Hematopoietic multipotent progenitor cell treated with erythropoietin and hydrocortisone succinate and interleukin-3 and kit ligand, for 8 days (in vitro differentiated cells): ENCODE results near the gene PRCC.

Source experiments
- DNase-seq: peaks from one replicate; pipeline ENCODE4 v3.0.0-alpha.2; 2015

PRCC gene

GRCh38 chr1:156816561-156817328 lies 49.4 kb downstream of the PRCC start, which contains the start of gene SH2D2A:
TSS of gene SH2D2A (minus strand) at chr1:156816848. CDS start at chr1:156816708, 140 bp downstream.
- peak; percentile 59 for DNase-seq

DNA sequence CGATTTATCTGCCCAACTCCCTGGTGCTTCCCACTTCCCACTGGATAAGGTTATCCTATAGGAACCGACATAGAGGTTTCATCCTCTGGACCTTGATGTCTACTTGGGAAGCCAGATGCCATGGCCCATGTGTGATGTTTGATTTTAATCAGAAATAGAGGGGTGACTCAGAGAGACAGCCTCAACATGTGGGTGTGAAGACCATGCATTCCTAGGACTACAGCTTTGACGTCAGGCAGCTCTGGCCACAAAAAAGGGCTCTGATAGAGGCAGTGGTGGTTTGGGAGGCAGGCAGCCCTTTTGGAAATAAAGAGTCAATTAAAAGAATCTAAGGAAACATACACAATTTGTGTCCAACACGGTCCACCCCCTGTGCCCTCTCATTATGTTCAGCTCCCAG lies 54.5 kb downstream of the PRCC start:
- DNase-seq = no peak

DNA sequence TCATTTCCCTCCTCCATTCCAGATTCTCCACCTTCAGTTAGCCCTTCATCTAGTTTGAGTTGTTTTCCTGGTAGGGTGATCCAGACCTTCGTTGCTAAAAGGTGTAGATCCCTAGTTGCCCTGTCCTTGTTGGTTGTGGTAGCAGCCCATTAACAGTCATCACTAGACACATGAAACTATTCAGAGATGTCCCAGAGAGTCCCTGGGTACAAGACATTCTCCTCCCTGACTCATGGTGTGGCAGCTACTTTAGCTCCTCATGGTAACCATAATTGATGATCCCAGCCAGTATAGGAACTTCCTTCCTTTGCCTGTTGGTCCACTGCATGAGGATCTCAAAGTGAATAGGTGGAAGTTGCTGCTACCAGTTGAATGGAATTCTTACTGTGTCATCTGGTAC lies 55.3 kb downstream of the PRCC start:
- no peak for DNase-seq

DNA sequence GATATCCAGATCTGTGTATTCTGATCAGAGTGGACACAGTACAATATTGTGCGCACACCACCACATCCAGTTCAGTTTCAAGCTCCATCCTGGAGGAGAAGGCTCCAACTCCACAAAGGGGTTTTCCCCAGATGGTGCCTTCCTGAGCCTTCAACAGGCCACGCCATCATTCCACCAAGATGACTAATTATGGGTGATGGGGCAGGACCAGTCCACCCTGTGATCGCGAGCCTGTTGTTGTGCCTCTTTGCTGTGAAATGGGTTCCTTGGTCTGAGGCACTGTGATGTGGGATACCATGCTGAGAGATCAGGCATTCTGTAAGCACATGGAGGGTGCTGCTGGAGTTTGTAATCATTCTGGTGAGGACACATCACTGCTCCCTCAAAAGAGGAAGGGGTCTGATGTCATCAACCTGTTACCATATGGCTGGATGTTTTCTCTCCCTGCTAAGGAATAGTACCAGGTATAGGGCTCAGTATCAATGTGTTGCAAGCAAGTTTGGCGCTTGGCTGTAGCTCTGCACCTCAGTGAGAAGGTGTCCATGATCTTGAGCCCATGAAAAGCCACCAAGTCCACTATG lies 56.0 kb downstream of the PRCC start:
- no peak for DNase-seq

DNA sequence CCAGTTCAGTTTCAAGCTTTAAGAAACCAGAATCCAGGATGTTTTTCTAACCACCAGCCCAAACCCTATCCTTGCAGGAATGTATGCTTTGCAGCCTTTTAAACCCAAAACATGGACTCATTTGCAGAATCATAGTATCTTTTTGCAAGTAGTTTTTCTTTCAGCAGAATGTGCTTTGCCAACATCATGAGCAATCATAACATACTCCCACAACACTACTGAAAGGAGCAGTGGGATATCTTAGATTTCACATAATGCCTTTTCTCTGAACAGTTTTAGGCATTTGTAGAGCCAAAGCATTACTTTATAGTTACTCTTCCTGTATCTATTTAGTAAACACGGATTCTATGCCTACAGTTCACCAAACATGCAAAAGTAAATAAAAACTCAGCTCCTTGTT lies 59.3 kb downstream of the PRCC start:
- no peak for DNase-seq

DNA sequence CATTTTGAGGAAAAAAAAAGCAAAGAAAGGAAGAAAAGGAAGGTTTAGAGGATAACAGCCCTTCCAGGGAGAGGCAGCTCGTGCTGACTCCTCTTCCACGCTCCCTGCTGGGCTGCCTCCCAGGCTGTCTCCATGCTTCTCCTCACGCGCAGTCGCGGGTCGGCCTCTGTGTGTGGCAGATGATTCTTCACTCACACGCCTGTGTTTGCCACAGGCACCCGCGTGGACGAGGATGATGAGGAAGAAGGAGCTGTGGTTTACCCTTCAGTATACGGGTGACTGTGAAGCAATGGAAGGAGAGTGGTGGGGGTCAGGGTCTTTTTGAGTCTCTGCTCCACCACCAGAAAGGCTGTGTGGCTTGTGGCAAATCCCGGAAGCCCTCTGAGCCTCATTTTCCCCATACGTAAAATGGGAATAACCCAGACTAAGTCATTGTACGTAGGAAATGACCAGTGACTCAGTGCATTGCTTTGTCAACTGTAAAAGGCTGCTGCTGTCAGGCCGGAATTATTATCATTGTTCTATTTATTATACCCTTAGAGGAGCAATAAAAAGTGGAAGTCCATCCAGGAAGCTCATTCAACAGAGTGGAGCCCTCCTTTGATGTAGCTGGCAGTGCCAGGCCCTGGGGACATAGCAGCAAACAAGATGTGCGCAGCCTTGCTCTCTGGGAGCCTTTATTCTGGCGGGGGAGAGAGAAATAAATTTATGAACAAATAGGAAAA lies 61.2 kb downstream of the PRCC start:
- DNase-seq = no peak

GRCh38 chr1:156832434-156832833 lies 65.1 kb downstream of the PRCC start:
- no peak for DNase-seq

DNA sequence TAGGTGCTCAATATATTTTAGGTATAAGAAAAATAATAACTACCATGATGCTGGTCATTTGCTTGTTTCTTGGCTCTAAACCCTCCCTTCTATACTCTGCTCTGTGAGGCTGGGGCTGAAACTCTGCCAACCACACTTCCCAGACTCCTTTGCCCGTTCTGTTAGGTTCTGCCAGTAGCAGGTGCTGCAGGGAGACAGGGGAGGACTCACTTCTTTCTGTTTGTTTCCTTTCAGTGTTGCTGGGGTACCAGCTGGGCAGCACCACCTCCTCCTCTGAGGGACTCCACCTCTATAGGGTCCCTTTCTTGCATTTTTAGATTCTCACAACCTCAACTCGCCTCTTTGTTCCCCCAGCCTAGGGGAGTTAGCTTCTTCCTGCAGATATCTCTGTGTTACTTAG lies 66.3 kb downstream of the PRCC start:
- no peak for DNase-seq

DNA sequence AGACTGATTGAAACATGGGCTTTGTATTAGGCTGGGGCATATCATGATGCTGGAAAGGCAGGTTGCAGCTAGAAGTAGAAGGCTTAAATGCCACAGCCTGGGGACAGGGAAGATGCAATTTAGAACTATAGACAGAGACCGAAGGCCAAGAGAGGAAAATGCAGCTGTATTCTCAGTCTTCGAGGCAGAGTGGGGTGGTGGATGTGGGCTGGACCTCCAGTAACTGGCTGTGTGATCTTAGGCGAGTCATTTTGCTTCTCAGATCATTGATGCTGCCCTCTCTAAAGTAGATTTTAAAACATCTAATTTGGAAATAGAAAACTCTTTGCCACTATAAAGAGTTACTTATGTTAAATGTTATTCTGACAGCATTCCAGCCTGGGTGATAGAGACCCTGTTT lies 67.0 kb downstream of the PRCC start:
- no peak for DNase-seq

DNA sequence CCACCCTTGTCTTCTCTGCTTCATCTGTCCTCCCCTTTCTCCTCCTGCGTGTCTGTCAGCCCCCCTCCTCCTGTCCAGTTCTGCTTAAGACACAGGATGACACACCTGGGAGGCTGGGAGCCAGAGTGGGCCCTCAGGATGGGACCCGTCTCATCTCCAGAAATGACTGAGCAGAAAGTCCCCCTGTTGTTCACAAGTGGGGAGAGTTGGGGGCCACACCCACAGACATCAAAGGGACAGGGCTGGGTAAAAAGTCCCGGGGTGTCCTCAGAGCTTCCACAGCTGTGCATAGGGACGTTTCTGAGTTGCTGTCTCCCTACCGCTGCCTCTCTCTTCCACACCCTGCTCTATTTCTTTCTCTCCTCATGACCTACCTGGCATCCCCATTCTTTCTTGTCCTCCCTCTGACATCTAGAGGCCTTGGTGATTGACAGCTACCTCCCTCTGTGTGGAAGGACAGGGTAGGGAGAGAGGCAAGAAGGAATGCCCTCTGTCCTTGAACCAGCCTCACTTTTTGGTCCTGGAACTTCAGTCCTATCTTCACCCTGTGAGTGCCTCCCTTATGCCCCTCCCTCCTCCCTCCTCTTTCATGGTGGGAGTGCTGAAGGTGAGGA lies 68.8 kb downstream of the PRCC start:
- no peak for DNase-seq

DNA sequence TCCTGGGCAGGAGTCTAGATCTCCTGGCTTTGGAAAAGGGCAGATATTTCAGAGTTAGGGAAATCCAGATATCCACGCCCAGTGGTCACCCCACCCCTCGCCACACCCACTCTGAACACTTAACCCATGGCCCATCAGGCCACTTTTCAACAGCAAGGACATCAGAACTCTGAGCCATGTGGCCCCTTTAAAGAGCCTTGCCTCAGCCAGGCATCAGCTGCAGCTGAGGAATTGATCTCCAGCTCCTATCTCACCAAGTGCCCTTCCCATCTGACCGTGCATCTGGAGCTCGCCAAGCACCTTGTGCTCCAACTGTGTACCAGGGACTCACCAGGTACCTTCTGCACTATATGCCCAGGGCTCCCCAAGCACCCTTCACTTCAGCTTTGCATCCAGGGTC lies 69.6 kb downstream of the PRCC start:
- DNase-seq = no peak

DNA sequence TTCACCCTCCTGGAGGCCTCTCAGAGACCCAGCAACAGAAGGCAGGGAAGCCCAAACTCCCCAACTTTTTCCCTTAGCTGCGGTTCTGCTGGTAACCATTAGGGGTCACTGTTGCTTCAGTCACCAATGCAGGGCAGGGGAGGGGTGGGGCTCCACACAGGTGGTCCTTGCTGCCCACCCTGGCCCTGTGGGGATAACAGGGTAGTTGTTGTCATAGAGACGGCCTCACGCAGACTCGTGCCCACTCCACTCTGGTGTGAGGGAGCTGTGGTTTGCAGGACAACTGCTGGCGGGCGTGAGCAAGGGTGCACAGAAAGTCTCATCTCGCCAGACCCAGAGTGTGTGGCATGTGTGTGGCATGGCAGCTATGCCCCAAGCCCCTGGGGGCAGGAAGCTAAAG lies 71.6 kb downstream of the PRCC start:
- peak; percentile 41 for DNase-seq

DNA sequence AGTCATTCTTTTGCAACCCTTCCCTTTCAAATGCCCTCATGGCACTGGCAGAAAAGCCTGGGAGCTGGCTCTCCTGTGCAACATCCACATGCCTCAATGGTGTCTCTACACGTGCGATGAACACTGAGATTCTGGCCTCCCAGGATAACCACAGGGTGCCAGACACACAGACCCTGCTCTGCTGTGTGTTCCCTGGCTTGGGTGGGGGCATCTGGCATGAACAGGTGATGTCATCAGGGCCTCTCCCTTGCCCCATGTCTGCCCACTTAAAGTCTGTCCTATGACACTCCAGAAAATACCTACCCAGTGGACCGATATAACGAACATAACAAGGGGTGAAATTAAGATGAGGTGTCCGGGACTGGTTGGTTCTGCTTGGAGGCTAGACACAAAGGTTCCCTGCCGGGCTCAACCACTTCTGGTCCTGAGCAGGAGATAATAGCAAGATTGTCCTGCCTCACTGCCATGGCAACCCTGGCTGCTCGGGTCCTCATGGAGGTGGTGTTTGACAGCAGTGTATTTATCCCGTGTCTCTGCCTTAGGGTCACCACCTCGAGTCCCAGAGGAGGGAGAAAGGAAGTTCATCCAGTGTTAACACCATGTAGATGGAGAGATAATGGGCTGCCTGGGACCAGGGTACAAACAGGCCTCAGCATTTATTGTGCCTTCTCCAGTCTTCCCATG lies 72.2 kb downstream of the PRCC start:
- no peak for DNase-seq

GRCh38 chr1:156840186-156840897 lies 73.0 kb downstream of the PRCC start:
- no peak for DNase-seq

DNA sequence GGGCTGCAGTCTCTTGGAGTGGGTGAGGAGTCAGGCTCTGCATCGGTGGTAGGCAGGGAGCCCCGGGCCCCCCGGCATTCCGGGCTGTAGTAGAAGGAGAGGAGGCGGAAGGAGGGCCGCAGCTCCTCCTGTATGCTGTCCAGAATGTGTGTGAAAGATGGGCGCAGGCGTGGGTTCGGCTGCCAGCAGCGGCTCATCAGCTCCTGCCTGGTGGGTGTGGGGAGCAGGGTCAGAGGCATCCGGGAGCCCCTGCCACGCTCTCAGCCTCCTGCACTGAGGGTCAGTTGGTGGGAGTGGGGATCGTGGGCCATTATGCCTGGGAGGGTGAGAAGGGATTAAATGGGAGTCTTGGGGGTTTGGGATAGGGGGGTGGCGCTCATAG lies 73.6 kb downstream of the PRCC start:
- no peak for DNase-seq

GRCh38 chr1:156841295-156841855 lies 74.0 kb downstream of the PRCC start:
- no peak for DNase-seq

- no peak for DNase-seq
Measured at GRCh38 chr1:156842618-156843300, 75.4 kb downstream of the PRCC start.

DNA sequence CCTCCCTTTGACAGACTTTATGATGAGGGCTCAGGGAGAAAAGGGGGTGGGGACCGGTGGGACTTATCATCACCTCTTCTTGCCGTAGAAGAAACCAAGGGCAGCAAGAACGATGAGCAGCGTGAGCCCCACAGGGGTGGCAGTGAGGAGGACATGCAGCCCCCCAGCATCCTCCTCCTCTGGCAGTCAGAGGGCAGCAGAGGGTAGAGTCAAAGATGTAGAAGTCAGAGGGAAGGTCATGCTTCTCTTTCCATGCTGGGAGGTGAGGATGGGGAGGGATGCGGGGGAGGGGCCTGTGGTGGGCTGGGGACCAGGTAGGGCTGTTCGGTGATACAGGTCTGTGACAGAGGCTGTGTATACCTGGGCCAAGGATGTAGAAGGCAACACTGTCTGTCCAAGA lies 76.8 kb downstream of the PRCC start:
- no peak for DNase-seq

- no peak for DNase-seq
Measured at GRCh38 chr1:156844638-156845037, 77.3 kb downstream of the PRCC start.

- DNase-seq = peak; percentile 18
Measured at GRCh38 chr1:156845055-156845952, 78.0 kb downstream of the PRCC start.
